ENCODE data around the gene SNAP25.

SNAP25 gene

GRCh38 chr20:10352934-10353824, 134.5 kb downstream of the SNAP25 start:
- no peaks in the 10 kb centered on the region for H3K36me3 ChIP-seq (ENCODE audit: low read depth)
- DNase-seq (ENCODE audit: low spot score) (no peak), ATAC-seq (ENCODE audit: low read depth) (no peak)
- no peak overlapping the region for H3K4me3 ChIP-seq (ENCODE audit: severe bottlenecking)
- H3K27ac ChIP-seq (ENCODE audit: poor library complexity, severe bottlenecking), result peak overlapping the region; percentile 45
- TF ChIP-seq CTCF (IDR thresholded peaks at IDR 0.05; ENCODE audit: poor library complexity, severe bottlenecking), result no peak
- peaks cover 18% of the 10 kb centered on the region for H3K4me1 ChIP-seq (ENCODE audit: insufficient read depth, poor library complexity, severe bottlenecking)
- no peaks in the 10 kb centered on the region for H3K27me3 ChIP-seq (ENCODE audit: insufficient read depth, poor library complexity, severe bottlenecking)
- no peaks in the 10 kb centered on the region for H3K9me3 ChIP-seq (ENCODE audit: severe bottlenecking)

- no peak for TF ChIP-seq CTCF (IDR thresholded peaks at IDR 0.05; ENCODE audit: poor library complexity, severe bottlenecking)
- no peaks in the 10 kb centered on the region for H3K36me3 ChIP-seq (ENCODE audit: low read depth)
- no peak for ATAC-seq (ENCODE audit: low read depth)
- no peak overlapping the region for H3K27ac ChIP-seq (ENCODE audit: poor library complexity, severe bottlenecking)
- H3K27me3 ChIP-seq (ENCODE audit: insufficient read depth, poor library complexity, severe bottlenecking), result no peaks in the 10 kb centered on the region
- H3K9me3 ChIP-seq (ENCODE audit: severe bottlenecking), result no peaks in the 10 kb centered on the region
- peaks cover 9% of the 10 kb centered on the region for H3K4me1 ChIP-seq (ENCODE audit: insufficient read depth, poor library complexity, severe bottlenecking)
- no peak overlapping the region for H3K4me3 ChIP-seq (ENCODE audit: severe bottlenecking)
- no peak for DNase-seq (ENCODE audit: low spot score)
Observed at GRCh38 chr20:10356628-10357027, 138.0 kb downstream of the SNAP25 start.
